ENCODE data around the gene ITGA11. TPM values are rescaled to one million over a fixed set of nuclear protein-coding genes. Genes with fewer than 3 reads are reported as not detected.

The ITGA11 gene
- total RNA-seq, 2 experiments from 2014 or later: under 0.01 TPM; not detected in 1

DNA sequence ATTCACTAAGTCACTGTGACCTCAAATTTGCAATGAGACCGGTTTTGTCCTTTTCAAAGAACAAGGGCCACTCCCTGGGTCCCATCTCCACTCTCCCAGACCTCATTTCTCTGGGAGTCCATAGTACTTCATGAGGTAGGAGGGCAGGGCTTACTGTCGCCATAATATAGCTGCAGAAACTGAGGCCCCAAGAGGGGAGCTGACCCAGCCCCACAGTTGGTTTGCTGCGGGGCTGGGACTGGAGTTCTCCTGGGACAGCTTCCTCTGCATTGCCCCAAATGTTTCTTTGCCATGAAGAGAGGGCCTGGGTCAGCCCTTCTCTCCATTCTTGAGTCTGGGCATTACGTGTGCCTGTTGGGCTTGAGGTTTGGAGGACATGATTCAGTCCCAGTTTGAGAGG is 60.1 kb downstream of the ITGA11 start:
- H3K9me3 ChIP-seq (ENCODE audit: low read length): no peaks in the 10 kb centered on the region
- peaks cover under 1% of the 10 kb centered on the region for H3K4me1 ChIP-seq (ENCODE audit: insufficient read depth, low read length, poor library complexity, severe bottlenecking)
- no TSS peak for BruUV-seq (replicated peaks)
- ChIA-PET POLR2A (no interaction called here), CTCF (ENCODE audit: unreplicated experiment) (no interaction called here)
- no peak overlapping the region for H3K4me2 ChIP-seq (ENCODE audit: low read length)
- TF ChIP-seq, protein P1, sequence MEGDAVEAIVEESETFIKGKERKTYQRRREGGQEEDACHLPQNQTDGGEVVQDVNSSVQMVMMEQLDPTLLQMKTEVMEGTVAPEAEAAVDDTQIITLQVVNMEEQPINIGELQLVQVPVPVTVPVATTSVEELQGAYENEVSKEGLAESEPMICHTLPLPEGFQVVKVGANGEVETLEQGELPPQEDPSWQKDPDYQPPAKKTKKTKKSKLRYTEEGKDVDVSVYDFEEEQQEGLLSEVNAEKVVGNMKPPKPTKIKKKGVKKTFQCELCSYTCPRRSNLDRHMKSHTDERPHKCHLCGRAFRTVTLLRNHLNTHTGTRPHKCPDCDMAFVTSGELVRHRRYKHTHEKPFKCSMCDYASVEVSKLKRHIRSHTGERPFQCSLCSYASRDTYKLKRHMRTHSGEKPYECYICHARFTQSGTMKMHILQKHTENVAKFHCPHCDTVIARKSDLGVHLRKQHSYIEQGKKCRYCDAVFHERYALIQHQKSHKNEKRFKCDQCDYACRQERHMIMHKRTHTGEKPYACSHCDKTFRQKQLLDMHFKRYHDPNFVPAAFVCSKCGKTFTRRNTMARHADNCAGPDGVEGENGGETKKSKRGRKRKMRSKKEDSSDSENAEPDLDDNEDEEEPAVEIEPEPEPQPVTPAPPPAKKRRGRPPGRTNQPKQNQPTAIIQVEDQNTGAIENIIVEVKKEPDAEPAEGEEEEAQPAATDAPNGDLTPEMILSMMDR (conservative IDR thresholded peaks at IDR 0.05; ENCODE audit: low read length): no peak
- no peak for TF ChIP-seq EZH2phosphoT487 (IDR thresholded peaks at IDR 0.05; ENCODE audit: borderline replicate concordance, low read depth, low read length)
- H3K4me3 ChIP-seq (ENCODE audit: low read depth, low read length, poor library complexity, severe bottlenecking): no peak overlapping the region
- no peak overlapping the region for H3K27ac ChIP-seq (ENCODE audit: low read depth, low read length, poor library complexity, severe bottlenecking)
- intact Hi-C loops (cut with micrococcal nuclease; ENCODE audit: unreplicated experiment): no loop called here
- DNase-seq (ENCODE audit: low spot score): no peak
- H3K79me2 ChIP-seq (ENCODE audit: insufficient read depth, low read depth, low read length): no peaks in the 10 kb centered on the region
- H3K36me3 ChIP-seq (ENCODE audit: insufficient read depth, low read length): no peaks in the 10 kb centered on the region
- H3K9me2 ChIP-seq (ENCODE audit: insufficient read depth, low read length): no peaks in the 10 kb centered on the region
- no peaks in the 10 kb centered on the region for H4K20me1 ChIP-seq (ENCODE audit: insufficient read depth, low read length)
- H2AFZ ChIP-seq (ENCODE audit: low read length): no peak overlapping the region

DNA sequence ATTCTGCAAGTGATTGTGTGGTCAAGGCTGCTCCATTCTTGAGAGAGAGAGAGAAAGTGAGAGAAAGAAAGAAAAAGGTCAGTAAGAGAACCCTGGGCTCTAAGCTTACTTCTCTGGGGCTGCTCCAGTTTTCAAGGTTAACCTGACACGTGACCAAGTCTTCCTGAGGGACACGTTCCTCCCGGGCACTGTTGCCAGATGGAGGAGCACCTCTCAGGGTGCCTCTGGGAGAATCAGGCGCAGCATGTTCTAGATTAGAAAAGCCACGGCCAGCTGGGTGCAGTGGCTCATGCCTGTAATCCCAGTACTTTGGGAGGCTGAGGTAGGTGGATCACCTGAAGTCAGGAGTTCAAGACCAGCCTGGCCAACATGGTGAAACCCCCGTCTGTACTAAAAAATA is 60.8 kb downstream of the ITGA11 start:
- Histone ChIP-seq H3K79me2 (ENCODE audit: insufficient read depth, low read depth, low read length) (no peaks in the 10 kb centered on the region), H3K27ac (ENCODE audit: low read depth, low read length, poor library complexity, severe bottlenecking) (no peak overlapping the region), H4K20me1 (ENCODE audit: insufficient read depth, low read length) (no peaks in the 10 kb centered on the region), H3K4me3 (ENCODE audit: low read depth, low read length, poor library complexity, severe bottlenecking) (no peak overlapping the region), H2AFZ (ENCODE audit: low read length) (no peak overlapping the region), H3K9me3 (ENCODE audit: low read length) (no peaks in the 10 kb centered on the region), H3K4me1 (ENCODE audit: insufficient read depth, low read length, poor library complexity, severe bottlenecking) (peaks cover 8% of the 10 kb centered on the region), H3K36me3 (ENCODE audit: insufficient read depth, low read length) (no peaks in the 10 kb centered on the region), H3K4me2 (ENCODE audit: low read length) (no peak overlapping the region), H3K9me2 (ENCODE audit: insufficient read depth, low read length) (no peaks in the 10 kb centered on the region)
- intact Hi-C loops (cut with micrococcal nuclease; ENCODE audit: unreplicated experiment): no loop called here
- ChIA-PET POLR2A (no interaction called here), CTCF (ENCODE audit: unreplicated experiment) (no interaction called here)
- no TSS peak for BruUV-seq (replicated peaks)
- DNase-seq (ENCODE audit: low spot score): no peak
- TF ChIP-seq, protein P1 (conservative IDR thresholded peaks at IDR 0.05; ENCODE audit: low read length): no peak

DNA sequence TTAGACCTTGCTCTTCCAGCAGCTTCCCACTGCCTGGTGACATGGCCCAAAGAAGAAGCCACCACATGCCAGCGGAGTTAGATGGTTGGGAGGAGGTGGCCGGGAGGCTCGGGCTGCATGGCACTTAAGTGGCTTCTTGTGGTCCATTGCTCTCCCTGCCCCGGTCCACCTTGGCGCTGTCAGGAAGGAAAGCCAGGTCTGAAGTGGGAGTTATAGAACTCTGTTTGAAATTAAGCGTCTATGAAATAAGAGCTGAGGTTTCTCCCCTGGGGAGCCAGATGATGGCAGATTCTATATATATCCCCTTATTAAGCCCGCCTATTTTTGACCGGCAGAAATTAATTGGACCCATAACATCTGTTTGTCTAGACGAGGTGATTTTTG is 61.2 kb downstream of the ITGA11 start:
- Histone ChIP-seq H3K9me2 (ENCODE audit: insufficient read depth, low read length) (no peaks in the 10 kb centered on the region), H3K4me2 (ENCODE audit: low read length) (no peak overlapping the region), H4K20me1 (ENCODE audit: insufficient read depth, low read length) (no peaks in the 10 kb centered on the region), H3K36me3 (ENCODE audit: insufficient read depth, low read length) (no peaks in the 10 kb centered on the region), H3K9me3 (ENCODE audit: low read length) (no peaks in the 10 kb centered on the region), H2AFZ (ENCODE audit: low read length) (no peak overlapping the region), H3K4me1 (ENCODE audit: insufficient read depth, low read length, poor library complexity, severe bottlenecking) (peaks cover 12% of the 10 kb centered on the region), H3K4me3 (ENCODE audit: low read depth, low read length, poor library complexity, severe bottlenecking) (no peak overlapping the region), H3K79me2 (ENCODE audit: insufficient read depth, low read depth, low read length) (no peaks in the 10 kb centered on the region), H3K27ac (ENCODE audit: low read depth, low read length, poor library complexity, severe bottlenecking) (no peak overlapping the region)
- no peak for TF ChIP-seq EZH2phosphoT487 (IDR thresholded peaks at IDR 0.05; ENCODE audit: borderline replicate concordance, low read depth, low read length)
- TF ChIP-seq, protein P1 (conservative IDR thresholded peaks at IDR 0.05; ENCODE audit: low read length): no peak
- ChIA-PET CTCF (ENCODE audit: unreplicated experiment) (no interaction called here), POLR2A (no interaction called here)
- intact Hi-C loops (cut with micrococcal nuclease; ENCODE audit: unreplicated experiment): no loop called here
- DNase-seq (ENCODE audit: low spot score): no peak
- BruUV-seq (replicated peaks): no TSS peak
